Activated CD8-positive, alpha-beta T cell treated with anti-CD3 and anti-CD28 coated beads for 36 hours (primary cell): Measurements from ENCODE around the gene C1orf105. TPM values are rescaled to one million over a fixed set of nuclear protein-coding genes. Genes with fewer than 3 reads are reported as not detected.

Experiments
- ATAC-seq: fragments of 200-7000 bp; cut with Tn5 transposase; one replicate; pipeline ENCODE4 v1.10.0; 2021; ENCODE audit warnings: mild to moderate bottlenecking, moderate library complexity
- CTCF ChIA-PET: fragments of 350-600 bp; sonication (Branson Sonifier 250); formaldehyde crosslinking; loops from one replicate; lab custom pipeline; 2021; ENCODE audit warnings: antibody characterized with exemption; lab: Charles Lee
- POLR2A ChIA-PET: fragments of 350-600 bp; sonication (Branson Sonifier 250); formaldehyde crosslinking; loops from one replicate; lab custom pipeline; 2021; ENCODE audit warnings: antibody characterized with exemption; lab: Charles Lee
- DNase-seq: peaks from one replicate; pipeline ENCODE4 v3.0.0-alpha.2; 2020
- H3K27ac Mint-ChIP-seq: one replicate; pipeline ENCODE4 v1.8.0; 2021; ENCODE audit warnings: mild to moderate bottlenecking, mixed read lengths
- H3K27me3 Mint-ChIP-seq: one replicate; pipeline ENCODE4 v1.8.0; 2021; ENCODE audit warnings: mixed read lengths
- H3K36me3 Mint-ChIP-seq: one replicate; pipeline ENCODE4 v1.8.0; 2021; ENCODE audit warnings: low read depth, mixed read lengths
- H3K4me1 Mint-ChIP-seq: one replicate; pipeline ENCODE4 v1.8.0; 2021; ENCODE audit warnings: low read depth, mixed read lengths
- H3K4me3 Mint-ChIP-seq: one replicate; pipeline ENCODE4 v1.8.0; 2021; ENCODE audit warnings: mild to moderate bottlenecking, moderate library complexity, mixed read lengths
- H3K9me3 Mint-ChIP-seq: one replicate; pipeline ENCODE4 v1.8.0; 2021; ENCODE audit warnings: mixed read lengths
- intact Hi-C: fragments of 100-400 bp; cut with micrococcal nuclease; formaldehyde crosslinking; loops from one replicate; pipeline ENCODE4 v1.10.0; 2022
- total RNA-seq, 2 experiments: library from RNA; stranded (reverse); gene quantifications; one replicate each; pipeline ENCODE4 v1.2.3, GENCODE V29; 2021
- TF ChIP-seq, protein P1 (sequence below): fragments of 200-600 bp; IDR thresholded peaks from one replicate; pipeline ENCODE4 v1.8.0; 2022; ENCODE audit warnings: antibody characterized with exemption, mild to moderate bottlenecking

Gene C1orf105
- total RNA-seq, 2 experiments from 2014 or later, result not detected

DNA sequence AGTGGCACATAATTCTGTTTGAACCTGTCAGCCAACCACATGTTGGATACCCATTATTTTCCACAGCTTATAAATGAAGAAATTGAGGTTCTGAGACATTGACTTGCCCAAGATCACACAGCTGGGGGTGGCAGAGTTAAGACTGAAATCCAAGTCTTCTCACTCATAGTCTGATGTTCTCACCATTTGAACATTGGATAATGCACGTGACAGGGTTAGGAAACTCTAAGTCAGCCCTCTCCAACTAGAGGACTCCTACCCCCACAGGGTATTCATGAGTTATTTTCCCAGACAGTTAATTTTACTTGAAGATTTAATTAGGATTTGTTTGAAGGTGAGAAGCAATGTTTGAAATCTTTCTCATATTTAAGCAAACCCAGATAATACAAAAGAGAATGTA, 38.1 kb upstream of the C1orf105 start:
- H3K9me3 Mint-ChIP-seq, result no peaks in the 10 kb centered on the region
- H3K36me3 Mint-ChIP-seq, result no peaks in the 10 kb centered on the region
- H3K27ac Mint-ChIP-seq, result no peak overlapping the region
- ATAC-seq (no peak), DNase-seq (no peak)
- H3K27me3 Mint-ChIP-seq, result no peaks in the 10 kb centered on the region
- intact Hi-C loops, result no loop called here
- no peak overlapping the region for H3K4me3 Mint-ChIP-seq
- TF ChIP-seq, protein P1, sequence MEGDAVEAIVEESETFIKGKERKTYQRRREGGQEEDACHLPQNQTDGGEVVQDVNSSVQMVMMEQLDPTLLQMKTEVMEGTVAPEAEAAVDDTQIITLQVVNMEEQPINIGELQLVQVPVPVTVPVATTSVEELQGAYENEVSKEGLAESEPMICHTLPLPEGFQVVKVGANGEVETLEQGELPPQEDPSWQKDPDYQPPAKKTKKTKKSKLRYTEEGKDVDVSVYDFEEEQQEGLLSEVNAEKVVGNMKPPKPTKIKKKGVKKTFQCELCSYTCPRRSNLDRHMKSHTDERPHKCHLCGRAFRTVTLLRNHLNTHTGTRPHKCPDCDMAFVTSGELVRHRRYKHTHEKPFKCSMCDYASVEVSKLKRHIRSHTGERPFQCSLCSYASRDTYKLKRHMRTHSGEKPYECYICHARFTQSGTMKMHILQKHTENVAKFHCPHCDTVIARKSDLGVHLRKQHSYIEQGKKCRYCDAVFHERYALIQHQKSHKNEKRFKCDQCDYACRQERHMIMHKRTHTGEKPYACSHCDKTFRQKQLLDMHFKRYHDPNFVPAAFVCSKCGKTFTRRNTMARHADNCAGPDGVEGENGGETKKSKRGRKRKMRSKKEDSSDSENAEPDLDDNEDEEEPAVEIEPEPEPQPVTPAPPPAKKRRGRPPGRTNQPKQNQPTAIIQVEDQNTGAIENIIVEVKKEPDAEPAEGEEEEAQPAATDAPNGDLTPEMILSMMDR, result no peak
- peaks cover 26% of the 10 kb centered on the region for H3K4me1 Mint-ChIP-seq
- ChIA-PET POLR2A (interaction anchor here (1.3 kb wide), 1 partner anchor 24 kb away, joined by 5 read pairs; no protein-coding TSS in a partner anchor), CTCF (interaction anchor here (0.6 to 2.3 kb wide), 4 partner anchors 8 to 380 kb away, joined by 3 to 13 read pairs (median 4); no protein-coding TSS in a partner anchor)

DNA sequence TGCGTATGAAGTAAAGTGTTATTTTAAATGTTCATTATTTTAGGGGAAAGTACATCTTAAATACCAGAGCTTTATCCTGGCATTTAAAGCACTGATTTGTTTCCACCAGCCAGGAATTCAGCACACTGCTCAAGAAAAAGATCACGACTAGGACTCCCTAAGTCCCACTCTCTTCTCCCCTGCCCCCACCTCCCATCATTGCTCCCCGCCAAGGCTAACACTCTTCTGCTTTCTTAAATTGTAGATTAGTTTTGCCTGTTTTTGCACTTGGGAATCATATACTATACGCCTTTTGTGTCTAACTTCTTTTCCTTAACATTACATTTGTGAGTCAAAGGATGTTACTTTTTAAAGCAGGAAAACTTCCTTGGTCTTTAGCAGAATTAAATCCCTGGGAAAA, 37.5 kb upstream of the C1orf105 start:
- no peak for ATAC-seq
- DNase-seq, result no peak
- Mint-ChIP-seq H3K36me3 (no peaks in the 10 kb centered on the region), H3K4me3 (no peak overlapping the region), H3K9me3 (no peaks in the 10 kb centered on the region), H3K27ac (no peak overlapping the region), H3K27me3 (no peaks in the 10 kb centered on the region), H3K4me1 (peaks cover 26% of the 10 kb centered on the region)
- TF ChIP-seq, protein P1, result no peak
- CTCF ChIA-PET, result interaction anchor here (2.0 kb wide), 1 partner anchor 380 kb away, joined by 4 read pairs; no protein-coding TSS in a partner anchor
- POLR2A ChIA-PET, result no interaction called here
- intact Hi-C loops, result no loop called here

DNA sequence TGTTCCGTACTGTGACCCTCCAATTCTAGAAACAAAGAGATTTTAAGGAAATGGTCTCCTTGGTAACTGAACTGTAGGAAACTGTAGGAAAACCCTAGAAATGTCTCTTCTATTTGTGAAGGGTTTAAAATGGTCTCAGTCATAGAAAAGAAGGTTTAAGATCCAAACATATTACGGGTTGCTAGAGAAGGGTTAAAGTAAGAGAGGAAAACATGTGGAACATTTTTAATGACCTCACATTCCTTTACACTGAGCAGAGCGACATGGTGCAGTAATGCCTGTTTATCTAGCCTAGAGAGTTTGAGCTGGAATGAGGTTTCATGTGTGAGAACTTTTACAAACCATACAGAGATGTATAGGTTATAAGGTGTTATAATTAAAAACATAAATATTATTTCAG, 36.9 kb upstream of the C1orf105 start:
- TF ChIP-seq, protein P1, result no peak
- ChIA-PET POLR2A (no interaction called here), CTCF (interaction anchor here (0.7 to 2.0 kb wide), 3 partner anchors 25 to 381 kb away, joined by 3 to 4 read pairs (median 3); no protein-coding TSS in a partner anchor)
- Mint-ChIP-seq H3K27me3 (no peaks in the 10 kb centered on the region), H3K4me3 (no peak overlapping the region), H3K36me3 (no peaks in the 10 kb centered on the region), H3K27ac (no peak overlapping the region), H3K4me1 (peaks cover 24% of the 10 kb centered on the region), H3K9me3 (no peaks in the 10 kb centered on the region)
- ATAC-seq (no peak), DNase-seq (no peak)
- intact Hi-C loops, result no loop called here

DNA sequence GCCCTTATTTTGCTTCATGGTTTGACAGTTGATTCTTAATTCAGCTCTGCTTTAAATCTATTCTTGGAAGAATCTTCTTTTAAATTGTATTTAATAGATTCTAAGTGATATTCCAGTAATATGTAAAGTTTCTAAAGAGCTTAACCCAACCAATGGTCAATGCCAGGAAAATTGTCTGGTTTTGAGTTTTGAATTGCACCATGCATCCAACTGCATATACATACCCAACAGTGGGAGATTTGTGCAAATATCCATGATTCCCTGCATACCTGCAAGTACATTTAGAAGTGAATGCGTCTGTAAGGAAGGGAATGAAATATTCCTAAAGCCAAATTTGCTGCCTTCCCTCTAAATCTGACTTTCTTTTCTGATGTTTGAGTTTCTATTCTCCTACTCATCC, 35.8 kb upstream of the C1orf105 start:
- Mint-ChIP-seq H3K4me1 (peaks cover 24% of the 10 kb centered on the region), H3K36me3 (no peaks in the 10 kb centered on the region), H3K9me3 (no peaks in the 10 kb centered on the region), H3K4me3 (no peak overlapping the region), H3K27ac (no peak overlapping the region), H3K27me3 (no peaks in the 10 kb centered on the region)
- ChIA-PET CTCF (interaction anchor here (1.0 kb wide), 1 partner anchor 382 kb away, joined by 3 read pairs; no protein-coding TSS in a partner anchor), POLR2A (interaction anchor here (1.7 kb wide), 1 partner anchor 10 kb away, joined by 8 read pairs; no protein-coding TSS in a partner anchor)
- DNase-seq (no peak), ATAC-seq (no peak)
- intact Hi-C loops, result no loop called here
- TF ChIP-seq, protein P1, result no peak

- no peak overlapping the region for H3K27ac Mint-ChIP-seq
- intact Hi-C loops, result no loop called here
- no peak for ATAC-seq
- H3K9me3 Mint-ChIP-seq, result no peaks in the 10 kb centered on the region
- ChIA-PET POLR2A (interaction anchor here (1.0 to 1.7 kb wide), 2 partner anchors 8 to 27 kb away, joined by 3 to 8 read pairs; no protein-coding TSS in a partner anchor), CTCF (interaction anchor here (0.8 to 1.4 kb wide), 3 partner anchors 10 to 295 kb away, joined by 3 to 8 read pairs (median 3); no protein-coding TSS in a partner anchor)
- no peaks in the 10 kb centered on the region for H3K36me3 Mint-ChIP-seq
- no peaks in the 10 kb centered on the region for H3K27me3 Mint-ChIP-seq
- DNase-seq, result no peak
- H3K4me1 Mint-ChIP-seq, result peaks cover 15% of the 10 kb centered on the region
- no peak overlapping the region for H3K4me3 Mint-ChIP-seq
- TF ChIP-seq, protein P1, result no peak
These were observed 34.4 kb upstream of the C1orf105 start for GRCh38 chr1:172386046-172386445.
